B cell (primary cell): ENCODE results near the gene DDHD1. TPM values are rescaled to one million over a fixed set of nuclear protein-coding genes. Genes with fewer than 3 reads are reported as not detected.

ENCODE experiments used
- ATAC-seq: fragments of 200-7000 bp; cut with Tn5 transposase; one replicate; pipeline ENCODE4 v1.10.0; 2021; ENCODE audit warnings: low read depth, mild to moderate bottlenecking, moderate number of reproducible peaks, moderate library complexity
- CTCF ChIA-PET: fragments of 350-600 bp; sonication (Branson Sonifier 250); formaldehyde crosslinking; loops from one replicate; lab custom pipeline; 2021; ENCODE audit warnings: antibody characterized with exemption, inconsistent platforms; lab: Charles Lee
- POLR2A ChIA-PET: fragments of 350-600 bp; sonication (Branson Sonifier 250); formaldehyde crosslinking; loops from one replicate; lab custom pipeline; 2021; ENCODE audit warnings: antibody characterized with exemption; lab: Charles Lee
- DNase-seq: peaks from one replicate; pipeline ENCODE4 v3.0.0; 2013
- H2AFZ ChIP-seq: 2 replicates; pipeline ENCODE4 v1.6.1; 2012; ENCODE audit warnings: mild to moderate bottlenecking, low read depth, low read length; ENCODE audit not compliant: insufficient read depth, poor library complexity, severe bottlenecking
- H3K27ac ChIP-seq, 2 donors: 1 replicate in 1 of 2; 2 replicates in 1 of 2; pipeline ENCODE4 v1.5.1; 2012 to 2013; ENCODE audit warnings: low read length in 2 of 2, mild to moderate bottlenecking in 2 of 2, moderate library complexity in 1 of 2
- H3K27me3 ChIP-seq, 4 experiments: fragments of 200-600 bp in 1 of 4; sonication (generic) in 1 of 4; replicated peaks in 1 of 4; 1 replicate in 2 of 4; 2 replicates in 2 of 4; pipeline versions ENCODE4 v1.6.1 to v1.7.0; 2013 to 2016; ENCODE audit warnings: low read length in 3 of 4, mild to moderate bottlenecking in 2 of 4, mixed read lengths in 1 of 4, moderate library complexity in 1 of 4; ENCODE audit not compliant: insufficient read depth in 4 of 4, control insufficient read depth in 3 of 4; ENCODE audit errors: control extremely low read depth in 1 of 4
- H3K36me3 ChIP-seq, 2 experiments: replicated peaks in 1 of 2; 1 replicate in 1 of 2; 2 replicates in 1 of 2; pipeline versions ENCODE4 v1.6.1 to v1.7.1; 2013; ENCODE audit warnings: low read length in 1 of 2; ENCODE audit not compliant: insufficient read depth in 2 of 2, control insufficient read depth in 1 of 2; ENCODE audit errors: control extremely low read depth in 1 of 2, extremely low read depth in 1 of 2
- H3K4me1 ChIP-seq, 2 donors: fragments of 200-600 bp in 1 of 2; sonication (generic) in 1 of 2; 1 replicate in 1 of 2; 2 replicates in 1 of 2; pipeline versions ENCODE4 v1.5.1 to v1.6.1; 2013 to 2017; ENCODE audit warnings: low read length in 2 of 2; ENCODE audit not compliant: control insufficient read depth in 2 of 2, insufficient read depth in 2 of 2
- H3K4me2 ChIP-seq: replicated peaks from 2 replicates; pipeline ENCODE3; 2012; ENCODE audit warnings: mild to moderate bottlenecking, low read depth, low read length; ENCODE audit not compliant: poor library complexity, severe bottlenecking
- H3K4me3 ChIP-seq, 5 experiments: fragments of 200-600 bp in 1 of 5; sonication (generic) in 1 of 5; 1 replicate in 3 of 5; 2 replicates in 2 of 5; pipeline versions ENCODE4 v1.5.1 to v1.7.0; 2011 to 2016; ENCODE audit warnings: low read length in 4 of 5, mild to moderate bottlenecking in 4 of 5, low read depth in 2 of 5, control low read depth in 1 of 5, moderate library complexity in 1 of 5; ENCODE audit not compliant: insufficient read depth in 1 of 5; ENCODE audit errors: control extremely low read depth in 1 of 5, extremely low read depth in 1 of 5
- H3K79me2 ChIP-seq: fragments of 200-600 bp; sonication (generic); one replicate; pipeline ENCODE4 v1.6.0; 2016; ENCODE audit warnings: low read length; ENCODE audit not compliant: control insufficient read depth, insufficient read depth
- H3K9ac ChIP-seq: fragments of 200-600 bp; sonication (generic); 2 replicates; pipeline ENCODE4 v1.6.1; 2017; ENCODE audit warnings: mild to moderate bottlenecking, low read length, moderate library complexity
- H3K9me3 ChIP-seq, 3 donors: one replicate each; pipeline versions ENCODE4 v1.6.1 to v1.7.1; 2013; ENCODE audit warnings: low read length in 2 of 3; ENCODE audit not compliant: control insufficient read depth in 2 of 3, insufficient read depth in 1 of 3; ENCODE audit errors: control extremely low read depth in 1 of 3
- H4K20me1 ChIP-seq: 2 replicates; pipeline ENCODE4 v1.6.0; 2012; ENCODE audit warnings: mild to moderate bottlenecking, low read length; ENCODE audit not compliant: insufficient read depth, control insufficient read depth, poor library complexity, severe bottlenecking
- H3K27ac Mint-ChIP-seq: one replicate; pipeline ENCODE4 v1.8.0; 2021; ENCODE audit warnings: mixed read lengths
- H3K27me3 Mint-ChIP-seq: one replicate; pipeline ENCODE4 v1.8.0; 2021; ENCODE audit warnings: mixed read lengths
- H3K4me1 Mint-ChIP-seq: one replicate; pipeline ENCODE4 v1.8.0; 2021; ENCODE audit warnings: mixed read lengths
- H3K4me3 Mint-ChIP-seq: one replicate; pipeline ENCODE4 v1.8.0; 2021; ENCODE audit warnings: mixed read lengths
- H3K9me3 Mint-ChIP-seq: one replicate; pipeline ENCODE4 v1.8.0; 2022; ENCODE audit warnings: mixed read lengths; ENCODE audit not compliant: insufficient read depth
- EZH2 ChIP-seq: IDR thresholded peaks from 2 replicates; pipeline ENCODE4 v1.6.1; 2012; ENCODE audit warnings: borderline replicate concordance, low read depth, mild to moderate bottlenecking, moderate library complexity, low read length; ENCODE audit not compliant: insufficient read depth, poor library complexity, severe bottlenecking
- WGBS: methylation state at CpG from one replicate; pipeline ENCODE4 v1.1.5; 2013; ENCODE audit warnings: missing lambda C conversion rate; ENCODE audit not compliant: insufficient coverage; 5-methylcytosine and 5-hydroxymethylcytosine counted together
- intact Hi-C: fragments of 100-400 bp; cut with micrococcal nuclease; formaldehyde crosslinking; loops from one replicate; pipeline ENCODE4 v1.10.0; 2022
- polyA plus RNA-seq: library from polyadenylated mRNA; depleted of rRNA; stranded (reverse); fragments of >200 nt; gene quantifications from 2 replicates; pipeline ENCODE4 v1.2.3, GENCODE V29; 2012
- total RNA-seq, 2 donors: library from RNA; stranded (reverse); fragments of 120-200 nt in 1 of 2; gene quantifications; 1 replicate in 1 of 2; 2 replicates in 1 of 2; pipeline versions ENCODE4 v1.2.3 to v1.2.4, GENCODE V29; 2013 to 2022
- TF ChIP-seq, protein P1 (sequence below): fragments of 200-600 bp; IDR thresholded peaks from one replicate; pipeline ENCODE4 v1.8.0; 2022; ENCODE audit warnings: antibody characterized with exemption, mild to moderate bottlenecking

DDHD1 gene
- total and polyA plus RNA-seq, 2 donors (not counting 1 experiment from before 2014, with no cell fraction given), result 7.1 to 75.4 TPM

DNA sequence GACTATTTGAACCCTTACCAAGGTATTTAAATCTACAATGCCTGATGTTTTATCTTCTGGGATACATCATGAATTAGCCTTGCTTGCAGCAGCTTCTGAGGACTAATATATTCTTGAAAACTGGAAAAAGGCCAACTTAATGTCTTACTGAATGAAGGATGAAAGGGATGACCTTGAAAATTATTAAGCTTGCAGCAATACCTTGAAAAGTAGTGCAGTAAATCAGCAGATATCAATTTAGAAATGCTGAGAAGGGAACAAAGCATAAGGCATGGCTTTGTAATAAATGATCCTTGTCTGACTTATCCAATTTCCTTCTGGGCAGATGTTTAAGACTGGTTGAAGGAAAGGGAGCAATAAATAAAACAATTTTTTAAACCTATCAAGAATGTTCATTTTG, 165.0 kb downstream of the DDHD1 start:
- intact Hi-C loops, result no loop called here
- Histone ChIP-seq H3K27ac (no peak overlapping the region), H3K9ac (no peak overlapping the region), H3K27me3 (no peaks in the 10 kb centered on the region), H3K4me3 (no peak overlapping the region), H3K4me1 (no peaks in the 10 kb centered on the region), H3K79me2 (no peaks in the 10 kb centered on the region), H3K9me3 (no peaks in the 10 kb centered on the region), H4K20me1 (no peaks in the 10 kb centered on the region), H2AFZ (no peak overlapping the region), H3K4me2 (no peak overlapping the region), H3K36me3 (no peaks in the 10 kb centered on the region)
- no peak overlapping the region for H3K4me3 Mint-ChIP-seq
- no peak for ATAC-seq
- TF ChIP-seq, protein P1, sequence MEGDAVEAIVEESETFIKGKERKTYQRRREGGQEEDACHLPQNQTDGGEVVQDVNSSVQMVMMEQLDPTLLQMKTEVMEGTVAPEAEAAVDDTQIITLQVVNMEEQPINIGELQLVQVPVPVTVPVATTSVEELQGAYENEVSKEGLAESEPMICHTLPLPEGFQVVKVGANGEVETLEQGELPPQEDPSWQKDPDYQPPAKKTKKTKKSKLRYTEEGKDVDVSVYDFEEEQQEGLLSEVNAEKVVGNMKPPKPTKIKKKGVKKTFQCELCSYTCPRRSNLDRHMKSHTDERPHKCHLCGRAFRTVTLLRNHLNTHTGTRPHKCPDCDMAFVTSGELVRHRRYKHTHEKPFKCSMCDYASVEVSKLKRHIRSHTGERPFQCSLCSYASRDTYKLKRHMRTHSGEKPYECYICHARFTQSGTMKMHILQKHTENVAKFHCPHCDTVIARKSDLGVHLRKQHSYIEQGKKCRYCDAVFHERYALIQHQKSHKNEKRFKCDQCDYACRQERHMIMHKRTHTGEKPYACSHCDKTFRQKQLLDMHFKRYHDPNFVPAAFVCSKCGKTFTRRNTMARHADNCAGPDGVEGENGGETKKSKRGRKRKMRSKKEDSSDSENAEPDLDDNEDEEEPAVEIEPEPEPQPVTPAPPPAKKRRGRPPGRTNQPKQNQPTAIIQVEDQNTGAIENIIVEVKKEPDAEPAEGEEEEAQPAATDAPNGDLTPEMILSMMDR, result no peak
- TF ChIP-seq EZH2, result no peak
- ChIA-PET CTCF (no interaction called here), POLR2A (no interaction called here)
- no peak for DNase-seq
- no peaks in the 10 kb centered on the region for H3K4me1 Mint-ChIP-seq
- H3K27ac Mint-ChIP-seq, result no peak overlapping the region
- peaks cover 13% of the 10 kb centered on the region for H3K27me3 Mint-ChIP-seq
- no peaks in the 10 kb centered on the region for H3K9me3 Mint-ChIP-seq

DNA sequence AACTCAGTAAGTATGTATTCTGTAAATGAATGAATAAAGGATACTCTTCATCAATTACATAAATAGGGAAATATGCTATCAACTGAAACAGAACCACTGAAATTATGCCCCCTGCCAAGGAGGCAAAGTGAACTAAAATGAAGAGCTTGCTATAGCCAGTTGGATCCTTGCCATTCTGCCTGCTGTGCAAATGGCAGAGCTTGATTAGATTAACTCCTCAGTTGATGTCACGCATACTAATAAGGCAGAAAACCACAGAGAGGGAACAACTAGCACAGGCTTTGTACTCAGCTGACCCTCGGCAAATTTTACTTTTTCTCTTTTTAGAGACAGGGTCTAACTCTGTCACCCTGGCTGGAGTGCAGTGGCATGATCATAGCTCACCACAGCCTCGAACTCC, 165.6 kb downstream of the DDHD1 start:
- ChIA-PET POLR2A (no interaction called here), CTCF (no interaction called here)
- H4K20me1 ChIP-seq, result no peaks in the 10 kb centered on the region
- H3K9me3 Mint-ChIP-seq, result no peaks in the 10 kb centered on the region
- H3K4me1 Mint-ChIP-seq, result no peaks in the 10 kb centered on the region
- no peak overlapping the region for H2AFZ ChIP-seq
- H3K4me2 ChIP-seq, result no peak overlapping the region
- no peak overlapping the region for H3K4me3 Mint-ChIP-seq
- H3K27ac Mint-ChIP-seq, result no peak overlapping the region
- intact Hi-C loops, result no loop called here
- TF ChIP-seq EZH2, result no peak
- TF ChIP-seq, protein P1, result no peak
- no peak for ATAC-seq
- no peaks in the 10 kb centered on the region for H3K27me3 ChIP-seq
- H3K79me2 ChIP-seq, result no peaks in the 10 kb centered on the region
- no peaks in the 10 kb centered on the region for H3K4me1 ChIP-seq
- H3K27ac ChIP-seq, result no peak overlapping the region
- no peak for DNase-seq
- H3K9ac ChIP-seq, result no peak overlapping the region
- peaks cover 7% of the 10 kb centered on the region for H3K27me3 Mint-ChIP-seq
- WGBS, result 81% methylated on average over 3 of the region's 3 CpGs
- no peaks in the 10 kb centered on the region for H3K9me3 ChIP-seq
- H3K4me3 ChIP-seq, result no peak overlapping the region
- no peaks in the 10 kb centered on the region for H3K36me3 ChIP-seq
